ENCODE measurements around the gene KRIT1. TPM values are rescaled to one million over a fixed set of nuclear protein-coding genes. Genes with fewer than 3 reads are reported as not detected.

KRIT1 gene
- 10 to 100 TPM; 46.4 to 54.2 TPM for total RNA-seq

- DNase-seq, result peak; percentile 88
- H3K36me3 Mint-ChIP-seq, result peaks cover 4% of the 10 kb centered on the region
- H3K27ac Mint-ChIP-seq, result peak within 1 kb of the TSS; percentile 97
- H3K4me3 Mint-ChIP-seq, result peak within 1 kb of the TSS; percentile 99
- no peaks in the 10 kb centered on the region for H3K27me3 Mint-ChIP-seq
- peaks cover 23% of the 10 kb centered on the region for H3K4me1 Mint-ChIP-seq
- POLR2A ChIA-PET, result interaction anchor here (0.8 to 3.1 kb wide), 8 partner anchors 17 to 901 kb away, joined by 3 to 29 read pairs (median 4); partner anchors contain the start of genes CYP51A1, GATAD1, PEX1 and RBM48
- no peaks in the 10 kb centered on the region for H3K9me3 Mint-ChIP-seq
- ATAC-seq (ENCODE audit: low read depth), result peak; percentile 77
Observed at GRCh38 chr7:92245487-92246359, at the start of gene KRIT1, which contains the start of gene ANKIB1. Gene KRIT1, minus strand, starts transcription at chr7:92245914. Its CDS starts 3,779 bp downstream, at chr7:92242135. Gene ANKIB1, plus strand, starts transcription at chr7:92245974. Its CDS starts 49,005 bp downstream, at chr7:92294979.

GRCh38 chr7:92295391-92295790, 49.7 kb upstream of the KRIT1 start:
- H3K36me3 Mint-ChIP-seq, result peaks cover 6% of the 10 kb centered on the region
- peaks cover 17% of the 10 kb centered on the region for H3K4me1 Mint-ChIP-seq
- no peaks in the 10 kb centered on the region for H3K9me3 Mint-ChIP-seq
- POLR2A ChIA-PET, result no interaction called here
- H3K4me3 Mint-ChIP-seq, result no peak overlapping the region
- H3K27me3 Mint-ChIP-seq, result no peaks in the 10 kb centered on the region
- DNase-seq (no peak), ATAC-seq (ENCODE audit: low read depth) (no peak)
- H3K27ac Mint-ChIP-seq, result no peak overlapping the region

- Mint-ChIP-seq H3K9me3 (no peaks in the 10 kb centered on the region), H3K36me3 (peaks cover 4% of the 10 kb centered on the region), H3K27ac (no peak overlapping the region), H3K4me3 (no peak overlapping the region), H3K4me1 (peaks cover 17% of the 10 kb centered on the region), H3K27me3 (no peaks in the 10 kb centered on the region)
- POLR2A ChIA-PET, result no interaction called here
- DNase-seq (no peak), ATAC-seq (ENCODE audit: low read depth) (no peak)
Observed at GRCh38 chr7:92293896-92294590, 48.3 kb upstream of the KRIT1 start.

GRCh38 chr7:92292981-92293380, 47.3 kb upstream of the KRIT1 start:
- Mint-ChIP-seq H3K36me3 (peaks cover 8% of the 10 kb centered on the region), H3K27me3 (no peaks in the 10 kb centered on the region), H3K4me3 (no peak overlapping the region), H3K4me1 (peaks cover 17% of the 10 kb centered on the region), H3K9me3 (peaks cover under 1% of the 10 kb centered on the region), H3K27ac (no peak overlapping the region)
- DNase-seq, result no peak
- no peak for ATAC-seq (ENCODE audit: low read depth)
- POLR2A ChIA-PET, result interaction anchor here (2.3 kb wide), 1 partner anchor 47 kb away, joined by 8 read pairs; the partner anchor contains the start of genes ANKIB1 and KRIT1

- POLR2A ChIA-PET, result no interaction called here
- Mint-ChIP-seq H3K4me1 (peaks cover 17% of the 10 kb centered on the region), H3K27me3 (no peaks in the 10 kb centered on the region), H3K27ac (no peak overlapping the region), H3K36me3 (peaks cover 11% of the 10 kb centered on the region), H3K4me3 (no peak overlapping the region), H3K9me3 (peaks cover 1% of the 10 kb centered on the region)
- ATAC-seq (ENCODE audit: low read depth) (no peak), DNase-seq (no peak)
Observed at GRCh38 chr7:92289321-92289720, 43.6 kb upstream of the KRIT1 start.

GRCh38 chr7:92282930-92283329, 37.2 kb upstream of the KRIT1 start:
- H3K27me3 Mint-ChIP-seq, result no peaks in the 10 kb centered on the region
- DNase-seq, result no peak
- ATAC-seq (ENCODE audit: low read depth), result no peak
- peaks cover 2% of the 10 kb centered on the region for H3K4me1 Mint-ChIP-seq
- peaks cover 25% of the 10 kb centered on the region for H3K36me3 Mint-ChIP-seq
- no peak overlapping the region for H3K4me3 Mint-ChIP-seq
- H3K9me3 Mint-ChIP-seq, result peaks cover 10% of the 10 kb centered on the region
- H3K27ac Mint-ChIP-seq, result no peak overlapping the region
- POLR2A ChIA-PET, result no interaction called here

- H3K4me1 Mint-ChIP-seq, result peaks cover 2% of the 10 kb centered on the region
- no peaks in the 10 kb centered on the region for H3K27me3 Mint-ChIP-seq
- POLR2A ChIA-PET, result no interaction called here
- no peak overlapping the region for H3K4me3 Mint-ChIP-seq
- H3K27ac Mint-ChIP-seq, result no peak overlapping the region
- ATAC-seq (ENCODE audit: low read depth) (no peak), DNase-seq (no peak)
- peaks cover 24% of the 10 kb centered on the region for H3K36me3 Mint-ChIP-seq
- H3K9me3 Mint-ChIP-seq, result peaks cover 9% of the 10 kb centered on the region
Observed at GRCh38 chr7:92282221-92282814, 36.6 kb upstream of the KRIT1 start.

GRCh38 chr7:92281031-92281430, 35.3 kb upstream of the KRIT1 start:
- Mint-ChIP-seq H3K4me3 (no peak overlapping the region), H3K9me3 (peaks cover 13% of the 10 kb centered on the region), H3K36me3 (peaks cover 30% of the 10 kb centered on the region), H3K27ac (no peak overlapping the region), H3K4me1 (peaks cover 6% of the 10 kb centered on the region), H3K27me3 (no peaks in the 10 kb centered on the region)
- DNase-seq, result no peak
- POLR2A ChIA-PET, result no interaction called here
- no peak for ATAC-seq (ENCODE audit: low read depth)

- no peak for ATAC-seq (ENCODE audit: low read depth)
- peaks cover 13% of the 10 kb centered on the region for H3K9me3 Mint-ChIP-seq
- no peaks in the 10 kb centered on the region for H3K27me3 Mint-ChIP-seq
- H3K4me1 Mint-ChIP-seq, result peaks cover 9% of the 10 kb centered on the region
- no peak overlapping the region for H3K27ac Mint-ChIP-seq
- DNase-seq, result no peak
- H3K4me3 Mint-ChIP-seq, result no peak overlapping the region
- peaks cover 33% of the 10 kb centered on the region for H3K36me3 Mint-ChIP-seq
- POLR2A ChIA-PET, result no interaction called here
Observed at GRCh38 chr7:92279396-92280031, 33.8 kb upstream of the KRIT1 start.

GRCh38 chr7:92276460-92276864, 30.7 kb upstream of the KRIT1 start:
- H3K27ac Mint-ChIP-seq, result no peak overlapping the region
- ATAC-seq (ENCODE audit: low read depth), result no peak

GRCh38 chr7:92275327-92275726, 29.6 kb upstream of the KRIT1 start:
- Mint-ChIP-seq H3K27me3 (no peaks in the 10 kb centered on the region), H3K36me3 (peaks cover 31% of the 10 kb centered on the region), H3K27ac (no peak overlapping the region), H3K4me3 (no peak overlapping the region), H3K9me3 (peaks cover 5% of the 10 kb centered on the region), H3K4me1 (peaks cover 10% of the 10 kb centered on the region)
- POLR2A ChIA-PET, result no interaction called here
- ATAC-seq (ENCODE audit: low read depth) (no peak), DNase-seq (no peak)

More at GRCh38 chr7:92276460-92276864, 30.7 kb upstream of the KRIT1 start:
- Mint-ChIP-seq H3K27me3 (no peaks in the 10 kb centered on the region), H3K36me3 (peaks cover 36% of the 10 kb centered on the region), H3K4me1 (peaks cover 11% of the 10 kb centered on the region), H3K9me3 (peaks cover 11% of the 10 kb centered on the region), H3K4me3 (no peak overlapping the region)
- POLR2A ChIA-PET, result no interaction called here
- no peak for DNase-seq

- no peak overlapping the region for H3K27ac Mint-ChIP-seq
- no peaks in the 10 kb centered on the region for H3K9me3 Mint-ChIP-seq
- POLR2A ChIA-PET, result no interaction called here
- H3K4me1 Mint-ChIP-seq, result peaks cover 3% of the 10 kb centered on the region
- H3K36me3 Mint-ChIP-seq, result peaks cover 12% of the 10 kb centered on the region
- DNase-seq (no peak), ATAC-seq (ENCODE audit: low read depth) (no peak)
- H3K4me3 Mint-ChIP-seq, result no peak overlapping the region
- H3K27me3 Mint-ChIP-seq, result no peaks in the 10 kb centered on the region
Observed at GRCh38 chr7:92268921-92269320, 23.2 kb upstream of the KRIT1 start.
